NCI-H446 (cell line): ENCODE results near the gene COL28A1.
A peak's percentile ranks its signal among the peaks of the same experiment; 100 is the strongest.
"Not testable (repeated sequence)": the region's sequence is repeated elsewhere in the genome, so short reads cannot be mapped to it uniquely, and the experiment has no call there.

Experiments
- DNase-seq, 2 experiments: peaks; one replicate each; lab custom pipeline; 2025; lab: John Stamatoyannopoulos, UW

Gene COL28A1

GRCh38 chr7:7517754-7518153, 17.9 kb downstream of the COL28A1 start:
- DNase-seq = no peak

- no peak for DNase-seq
These were observed 19.0 kb downstream of the COL28A1 start for GRCh38 chr7:7516662-7517061.

GRCh38 chr7:7516156-7516555, 19.5 kb downstream of the COL28A1 start:
- no peak for DNase-seq

- no peak for DNase-seq
These were observed 22.6 kb downstream of the COL28A1 start for GRCh38 chr7:7512861-7513597.

- DNase-seq = no peak
These were observed 24.9 kb downstream of the COL28A1 start for GRCh38 chr7:7510794-7511193.

GRCh38 chr7:7505915-7506314, 29.8 kb downstream of the COL28A1 start:
- no peak for DNase-seq

- no peak for DNase-seq
These were observed 30.6 kb downstream of the COL28A1 start for GRCh38 chr7:7504910-7505704.

- no peak for DNase-seq
These were observed 35.8 kb downstream of the COL28A1 start for GRCh38 chr7:7499892-7500291.

- DNase-seq = peak; percentile 68 to 80
These were observed 36.8 kb downstream of the COL28A1 start for GRCh38 chr7:7498856-7499255.

GRCh38 chr7:7496311-7496710, 39.4 kb downstream of the COL28A1 start:
- no peak for DNase-seq

GRCh38 chr7:7495171-7495570, 40.5 kb downstream of the COL28A1 start:
- DNase-seq = no peak

GRCh38 chr7:7491044-7491443, 44.6 kb downstream of the COL28A1 start:
- no peak for DNase-seq

GRCh38 chr7:7490003-7490402, 45.7 kb downstream of the COL28A1 start:
- no peak for DNase-seq

- DNase-seq = no peak
These were observed 46.1 kb downstream of the COL28A1 start for GRCh38 chr7:7489546-7489945.

- DNase-seq = no peak
These were observed 49.3 kb downstream of the COL28A1 start for GRCh38 chr7:7486362-7486761.

GRCh38 chr7:7484072-7484471, 51.6 kb downstream of the COL28A1 start:
- no peak for DNase-seq

GRCh38 chr7:7481802-7482201, 53.9 kb downstream of the COL28A1 start:
- DNase-seq = no peak

- no peak for DNase-seq
These were observed 56.3 kb downstream of the COL28A1 start for GRCh38 chr7:7479275-7479805.

- DNase-seq = no peak
These were observed 57.1 kb downstream of the COL28A1 start for GRCh38 chr7:7478569-7478968.

- not testable (repeated sequence) for DNase-seq
These were observed 58.0 kb downstream of the COL28A1 start for GRCh38 chr7:7477641-7478040.

- DNase-seq = no peak
These were observed 59.3 kb downstream of the COL28A1 start for GRCh38 chr7:7476381-7476780.

GRCh38 chr7:7475601-7476000, 60.1 kb downstream of the COL28A1 start:
- no peak for DNase-seq

GRCh38 chr7:7474436-7474835, 61.2 kb downstream of the COL28A1 start:
- no peak for DNase-seq
